ENCODE data around the gene CD7. TPM values are rescaled to one million over a fixed set of nuclear protein-coding genes. Genes with fewer than 3 reads are reported as not detected.
"Not testable (repeated sequence)": the region's sequence is repeated elsewhere in the genome, so short reads cannot be mapped to it uniquely, and the experiment has no call there.

The CD7 gene
- total RNA-seq = 0.72 TPM

- no peak for DNase-seq
These were observed at the start of gene CD7 for GRCh38 chr17:82317394-82318168. CD7 (minus strand) TSS chr17:82317608; CDS start chr17:82317495, 113 bp downstream.

GRCh38 chr17:82366749-82367148 is 49.3 kb upstream of the CD7 start:
- DNase-seq = no peak

GRCh38 chr17:82365606-82366295 is 48.3 kb upstream of the CD7 start:
- DNase-seq = no peak

GRCh38 chr17:82361885-82362633 is 44.7 kb upstream of the CD7 start:
- DNase-seq = no peak

DNA sequence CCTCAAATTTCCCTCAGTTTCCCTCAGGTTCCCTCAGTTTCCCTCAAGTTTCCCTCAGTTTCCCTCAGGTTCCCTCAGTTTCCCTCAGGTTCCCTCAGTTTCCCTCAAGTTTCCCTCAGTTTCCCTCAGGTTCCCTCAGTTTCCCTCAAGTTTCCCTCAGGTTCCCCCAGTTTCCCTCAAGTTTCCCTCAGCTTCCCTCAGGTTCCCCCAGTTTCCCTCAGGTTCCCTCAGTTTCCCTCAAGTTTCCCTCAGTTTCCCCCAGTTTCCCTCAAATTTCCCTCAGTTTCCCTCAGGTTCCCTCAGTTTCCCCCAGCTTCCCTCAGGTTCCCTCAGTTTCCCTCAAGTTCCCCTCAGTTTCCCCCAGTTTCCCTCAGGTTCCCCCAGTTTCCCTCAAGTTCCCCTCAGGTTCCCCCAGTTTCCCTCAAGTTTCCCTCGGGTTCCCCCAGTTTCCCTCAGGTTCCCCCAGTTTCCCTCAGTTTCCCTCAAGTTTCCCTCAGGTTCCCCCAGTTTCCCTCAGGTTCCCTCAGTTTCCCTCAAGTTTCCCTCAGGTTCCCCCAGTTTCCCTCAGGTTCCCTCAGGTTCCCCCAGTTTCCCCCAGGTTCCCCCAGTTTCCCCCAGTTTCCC is 42.2 kb upstream of the CD7 start:
- not testable (repeated sequence) for DNase-seq

DNA sequence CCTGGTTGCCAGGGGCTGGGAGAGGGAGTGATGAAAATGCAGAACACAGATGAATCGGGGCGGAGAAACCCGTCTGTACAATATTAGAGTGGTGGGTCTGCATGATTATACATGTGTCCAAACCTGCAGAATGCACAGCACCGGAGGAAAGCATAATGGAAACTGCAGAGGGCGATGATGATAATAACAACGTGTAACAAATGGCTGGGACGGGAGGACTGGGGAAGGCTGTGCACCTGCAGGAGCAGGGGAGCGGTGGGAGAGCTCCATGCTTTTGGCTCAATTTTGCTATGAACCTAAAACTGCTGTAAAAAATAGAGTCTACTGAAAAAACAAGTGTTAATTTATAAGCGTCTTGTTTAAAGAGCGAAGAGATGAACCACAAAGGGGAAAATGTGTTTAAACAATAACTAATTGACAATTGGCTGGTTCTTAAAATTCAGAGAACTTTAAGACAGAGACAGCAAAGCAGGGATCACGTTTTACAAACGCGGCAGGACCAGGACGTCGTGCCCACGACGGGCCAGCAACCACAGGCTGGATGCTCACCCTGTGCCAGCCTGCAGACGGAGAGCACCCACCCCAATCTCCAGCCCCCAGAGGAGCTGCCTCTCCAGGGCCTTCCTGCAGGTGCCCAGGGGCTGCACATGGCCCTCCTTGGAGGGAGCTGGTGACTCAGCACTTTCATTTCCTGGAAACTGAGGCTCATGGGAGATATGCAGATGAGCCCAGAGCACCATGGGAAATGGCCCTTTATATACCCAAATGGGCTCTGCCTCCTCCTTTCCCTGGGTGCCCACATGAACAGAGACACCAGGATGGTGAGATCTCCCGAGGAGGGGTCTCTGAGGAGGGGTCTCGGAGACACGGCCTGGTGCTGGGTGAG is 41.3 kb upstream of the CD7 start, which contains the start of gene TEX19:
TEX19 (plus strand) TSS at position 783 of the 886 bp plus-strand sequence. CDS start 2,904 bp downstream, outside the sequence.
- DNase-seq = no peak

- DNase-seq = no peak
These were observed 40.0 kb upstream of the CD7 start for GRCh38 chr17:82357394-82357793.

- peak; percentile 75 for DNase-seq
These were observed 39.5 kb upstream of the CD7 start for GRCh38 chr17:82356845-82357355.

GRCh38 chr17:82355770-82356427 is 38.5 kb upstream of the CD7 start:
- DNase-seq = no peak

DNA sequence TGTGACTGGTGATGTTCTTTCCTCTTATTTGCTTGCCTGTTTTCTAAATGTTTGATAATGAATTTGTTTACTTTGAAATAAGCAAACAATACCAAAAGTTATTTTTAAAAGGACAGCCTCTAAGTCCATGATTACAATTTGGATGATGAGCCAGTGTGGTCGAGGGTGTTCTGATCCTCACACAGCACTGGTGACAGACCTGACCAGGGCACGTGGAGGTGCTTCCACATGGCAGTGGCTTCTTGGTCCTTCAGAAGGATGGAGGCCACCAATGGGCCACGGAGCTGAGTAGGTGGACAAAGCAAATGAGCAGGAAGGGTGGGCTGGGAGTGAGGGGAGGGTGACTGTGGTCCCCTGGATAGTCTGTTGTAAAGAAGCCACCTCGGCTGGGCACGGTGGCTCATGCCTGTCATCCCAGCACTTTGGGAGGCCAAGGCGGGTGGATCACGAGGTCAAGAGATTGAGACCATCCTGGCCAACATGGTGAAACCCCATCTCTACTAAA is 37.4 kb upstream of the CD7 start:
- DNase-seq = no peak

DNA sequence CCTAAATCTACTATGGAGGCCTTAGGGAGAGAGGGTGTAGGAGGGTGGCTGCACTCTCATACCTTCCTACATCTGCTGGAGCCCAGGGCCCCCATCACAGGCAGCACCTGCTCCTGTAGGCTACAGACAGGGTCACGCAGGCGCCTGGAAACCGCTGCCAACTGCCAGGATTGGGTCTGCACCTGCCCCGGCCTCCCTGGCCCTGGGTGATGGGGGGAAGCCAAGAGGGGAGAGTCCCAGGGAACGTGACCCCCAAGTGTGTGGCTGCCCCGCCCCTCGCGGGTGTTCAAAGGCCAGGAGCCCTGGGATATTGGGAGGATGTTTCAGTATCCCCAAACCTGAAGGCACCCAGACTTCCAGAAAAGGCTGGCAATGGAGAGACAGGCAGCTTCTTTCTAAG is 36.1 kb upstream of the CD7 start:
- no peak for DNase-seq

GRCh38 chr17:82351713-82352488 is 34.5 kb upstream of the CD7 start:
- DNase-seq = peak; percentile 95

DNA sequence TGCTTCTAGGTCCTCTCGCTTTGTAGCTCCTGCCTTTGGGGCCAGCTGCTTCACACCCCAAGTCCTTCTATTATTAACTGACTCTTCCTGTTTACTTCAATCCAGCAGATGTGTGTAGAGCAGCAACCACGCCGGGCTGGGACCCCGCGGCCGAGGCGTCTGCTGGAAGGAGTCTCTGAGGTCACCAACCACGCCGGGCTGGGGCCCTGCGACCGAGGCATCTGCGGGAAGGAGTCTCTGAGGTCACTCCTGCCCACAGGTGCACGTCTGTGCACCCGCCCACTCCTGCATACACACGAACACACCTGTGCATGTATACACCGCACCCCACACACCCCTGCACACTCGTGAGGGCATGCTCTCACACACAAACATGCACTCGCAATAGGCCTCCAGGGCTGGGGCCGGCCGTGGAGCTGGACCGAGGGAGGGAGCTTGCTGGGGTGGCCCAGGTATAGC is 33.9 kb upstream of the CD7 start:
- no peak for DNase-seq

DNA sequence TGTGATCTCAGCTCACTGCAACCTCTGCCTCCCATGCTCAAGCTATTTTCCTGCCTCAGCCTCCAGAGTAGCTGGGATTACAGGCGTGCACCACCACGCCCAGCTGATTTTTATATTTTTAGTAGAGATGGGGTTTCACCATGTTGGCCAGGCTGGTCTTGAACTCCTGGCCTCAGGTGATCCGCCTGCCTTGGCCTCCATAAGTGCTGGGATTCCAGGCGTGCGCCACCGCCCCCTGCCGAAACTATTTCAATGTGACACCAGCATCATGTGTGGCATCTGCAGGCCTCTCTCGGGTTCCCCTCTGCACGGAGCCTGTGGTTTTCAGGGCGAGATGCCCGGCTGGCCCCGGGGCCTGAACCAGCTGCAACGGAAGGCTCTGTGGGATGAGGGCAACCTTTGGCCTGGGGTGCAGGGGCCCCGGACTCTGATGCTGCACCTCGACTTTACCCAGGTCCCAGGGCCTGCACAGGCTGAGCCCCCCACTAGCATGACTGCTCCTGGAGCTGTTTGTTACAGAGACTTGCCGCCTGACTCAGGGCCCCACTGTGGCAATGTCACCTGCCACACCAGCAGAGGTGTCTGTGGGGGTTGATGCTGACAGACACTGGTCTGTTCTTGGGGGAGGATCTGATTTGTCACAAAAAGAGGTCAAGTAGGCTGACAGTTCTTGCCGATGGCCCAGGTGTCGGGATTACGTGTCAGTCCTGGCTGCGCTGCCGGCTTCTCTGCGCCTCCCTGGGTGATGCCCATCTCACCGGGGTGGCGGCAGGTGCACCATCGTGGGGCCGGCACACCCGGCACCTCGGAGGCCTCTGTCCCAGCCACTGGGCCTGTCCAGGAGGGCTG is 33.0 kb upstream of the CD7 start:
- no peak for DNase-seq

DNA sequence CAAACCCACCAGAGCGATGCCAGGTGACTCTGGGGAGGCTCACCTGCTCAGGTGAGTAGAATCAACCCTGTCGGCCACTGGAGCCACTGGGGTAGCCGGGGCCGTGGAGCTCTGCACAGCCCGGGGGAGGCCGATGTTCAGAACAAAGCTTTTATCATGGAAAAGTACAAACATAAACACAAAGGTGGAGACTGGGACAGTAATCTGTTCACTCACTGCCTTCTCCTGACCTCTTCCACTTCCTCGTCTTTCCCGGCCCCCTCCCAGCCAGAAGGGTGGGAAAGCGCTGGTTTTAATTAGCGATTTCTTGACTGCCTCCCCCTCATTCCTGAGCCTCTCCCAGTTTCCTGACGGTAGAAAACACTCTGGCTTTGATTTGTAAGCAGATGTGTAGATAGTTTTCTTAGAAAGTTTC is 31.9 kb upstream of the CD7 start:
- DNase-seq = peak; percentile 68

- no peak for DNase-seq
These were observed 31.5 kb upstream of the CD7 start for GRCh38 chr17:82348866-82349265.

DNA sequence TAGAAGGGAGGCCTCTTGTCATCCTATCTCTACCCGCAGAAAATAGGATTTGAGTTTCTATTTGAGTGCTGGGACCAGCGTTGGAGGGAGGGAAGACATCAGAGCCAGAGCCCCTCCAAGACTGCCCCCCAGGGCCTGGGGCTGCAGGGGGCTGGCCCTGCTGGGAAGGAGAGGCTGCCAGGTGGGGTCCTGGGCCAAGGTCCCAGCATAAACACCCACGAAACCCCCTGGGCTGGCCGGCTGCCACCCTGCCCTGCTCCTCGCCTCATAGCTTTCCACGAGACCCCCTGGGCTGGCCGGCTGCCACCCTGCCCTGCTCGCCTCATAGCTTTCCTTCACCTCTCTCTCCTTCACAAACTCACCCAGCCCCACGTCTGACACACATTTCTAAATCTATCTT is 31.0 kb upstream of the CD7 start:
- DNase-seq = no peak

DNA sequence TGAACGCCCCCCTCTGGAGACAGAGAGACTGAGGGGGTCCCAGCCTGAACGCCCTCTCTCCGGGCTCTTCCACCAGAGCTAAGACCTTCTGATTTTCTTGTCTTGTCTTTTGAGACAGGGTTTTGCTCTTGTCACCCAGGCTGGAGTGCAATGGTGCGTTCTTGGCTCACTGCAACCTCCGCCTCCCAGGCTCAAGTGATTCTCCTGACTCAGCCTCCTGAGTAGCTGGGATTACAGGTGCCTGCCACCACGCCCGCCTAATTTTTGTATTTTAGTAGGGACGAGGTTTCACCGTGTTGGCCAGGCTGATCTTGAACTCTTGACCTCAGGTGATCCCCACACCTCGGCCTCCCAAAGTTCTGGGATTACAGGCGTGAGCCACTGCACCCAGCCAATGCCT is 30.6 kb upstream of the CD7 start:
- DNase-seq = not testable (repeated sequence)
